NCI-H1092 treated with DMSO at 0.1 percent for 48 hours (cell line): ENCODE measurements around the gene GABARAP.
"Not testable (repeated sequence)": the region's sequence is repeated elsewhere in the genome, so short reads cannot be mapped to it uniquely, and the experiment has no call there.

Experiments used
- DNase-seq: peaks from one replicate; lab custom pipeline; 2025; lab: John Stamatoyannopoulos, UW

The GABARAP gene

GRCh38 chr17:7260651-7261378, 18.6 kb upstream of the GABARAP start:
- no peak for DNase-seq

GRCh38 chr17:7260151-7260550, 17.9 kb upstream of the GABARAP start:
- no peak for DNase-seq

- no peak for DNase-seq
These were observed 17.3 kb upstream of the GABARAP start for GRCh38 chr17:7259555-7259889.

DNA sequence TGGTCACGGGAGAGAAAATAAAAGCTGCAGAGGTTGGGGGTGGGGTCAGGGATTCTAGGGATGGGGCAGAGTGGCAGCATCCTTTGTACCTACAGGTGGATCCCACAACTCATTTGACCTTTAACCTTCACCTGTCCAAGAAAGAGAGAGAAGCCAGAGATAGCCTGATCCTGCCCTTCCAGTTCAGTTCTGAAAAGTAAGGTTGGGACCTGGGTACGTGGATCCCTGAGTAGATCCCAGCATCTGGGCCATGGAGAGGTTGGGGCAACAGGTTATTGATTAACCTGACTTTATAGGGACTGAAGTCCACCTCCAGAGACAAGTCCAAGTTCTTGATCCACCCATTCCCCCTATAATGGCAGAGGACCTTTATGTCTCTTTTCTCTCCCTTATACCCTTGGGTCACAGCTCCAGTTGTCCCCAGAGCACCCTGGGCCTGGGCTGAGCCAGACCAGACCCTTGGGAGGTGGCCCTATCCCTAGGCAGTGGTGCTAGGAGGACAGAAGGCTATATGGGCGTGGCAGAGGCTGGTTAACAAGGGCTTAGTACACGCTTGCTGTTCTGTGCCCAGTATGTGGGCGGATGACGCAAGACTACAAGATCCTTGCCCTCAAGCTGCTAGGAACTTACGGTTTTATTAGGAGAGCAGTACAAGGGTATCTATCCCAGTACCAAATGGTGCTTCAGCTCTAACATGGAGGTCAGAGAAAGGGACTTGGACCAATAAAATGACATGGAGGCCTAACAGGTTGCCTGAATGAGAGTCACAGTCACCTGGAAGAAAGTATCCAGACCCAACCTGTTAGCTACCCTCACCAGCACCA, 16.7 kb upstream of the GABARAP start:
- DNase-seq = no peak

DNA sequence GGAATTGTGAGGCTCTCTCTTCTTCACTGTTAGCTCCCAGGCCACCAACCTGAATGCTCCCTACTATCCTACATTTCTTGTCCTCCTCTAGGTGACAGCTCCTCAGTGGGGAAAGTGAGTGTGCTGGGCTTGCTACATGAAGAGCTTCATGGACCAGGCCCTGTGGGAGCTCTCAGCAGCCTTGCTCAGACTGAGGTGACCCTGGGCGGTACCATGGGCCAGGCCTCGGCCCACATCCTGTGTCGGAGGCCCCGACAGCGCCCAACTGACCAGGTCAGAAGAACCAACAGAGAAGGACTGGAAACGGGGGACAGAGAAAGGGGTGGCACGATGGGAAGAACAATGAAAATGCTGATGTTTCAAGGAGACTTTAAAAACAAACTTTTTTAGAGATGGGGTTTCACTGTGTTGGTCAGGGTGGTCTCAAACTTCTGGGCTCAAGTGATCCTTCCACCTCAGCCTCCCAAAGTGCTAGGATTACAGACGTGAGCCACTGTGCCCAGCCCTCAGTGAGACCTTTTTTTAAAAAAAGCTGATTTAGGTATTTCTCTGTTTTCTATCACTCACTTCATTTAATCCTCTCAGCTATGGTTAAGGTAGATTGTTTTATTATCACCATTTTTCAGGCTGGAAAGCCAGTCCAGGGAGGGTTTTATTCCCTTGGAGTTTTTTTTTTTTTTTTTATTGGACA, 14.7 kb upstream of the GABARAP start:
- DNase-seq = no peak

DNA sequence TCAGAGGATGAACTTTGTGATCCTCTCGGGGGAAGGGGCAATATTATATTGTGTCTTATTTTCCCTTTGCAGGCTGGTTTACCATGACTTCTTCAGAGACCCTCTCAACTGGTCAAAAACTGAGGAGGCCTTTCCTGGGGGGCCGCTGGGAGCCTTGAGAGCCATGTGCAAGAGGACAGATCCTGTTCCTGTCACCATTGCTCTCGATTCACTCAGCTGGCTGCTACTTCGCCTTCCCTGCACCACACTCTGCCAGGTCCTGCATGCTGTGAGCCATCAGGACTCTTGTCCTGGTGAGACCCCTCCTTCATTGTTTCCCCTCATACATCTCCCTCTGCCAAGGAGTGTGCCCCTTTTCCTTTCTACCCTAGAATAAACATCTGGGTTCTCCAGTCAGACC, 12.3 kb upstream of the GABARAP start:
- no peak for DNase-seq

DNA sequence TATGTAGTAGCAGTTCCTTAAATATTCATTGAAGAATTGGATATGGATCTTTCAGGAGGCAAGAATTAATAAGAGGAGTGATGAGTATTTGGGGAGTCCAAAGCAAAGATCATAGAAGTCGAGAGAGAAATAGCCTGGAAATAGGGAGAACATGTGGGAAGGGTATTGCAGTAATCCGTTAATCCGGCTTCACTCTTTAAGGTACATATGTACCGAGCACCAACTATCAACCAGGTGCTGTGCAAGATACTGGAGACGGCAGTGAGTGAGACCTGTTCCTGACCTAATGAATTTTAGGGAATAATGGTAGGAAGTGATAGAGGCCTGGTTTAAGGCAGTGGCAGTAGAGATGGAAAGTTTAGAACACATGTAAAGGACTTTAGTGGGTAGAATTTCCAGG, 10.8 kb upstream of the GABARAP start:
- no peak for DNase-seq

- DNase-seq = peak; percentile 95
These were observed 10.2 kb upstream of the GABARAP start, which contains the start of gene ELP5 for GRCh38 chr17:7252176-7253043. TSS of gene ELP5 (plus strand) at chr17:7252215. CDS start at chr17:7252551, 336 bp downstream.

- DNase-seq = peak; percentile 98
These were observed 9.5 kb upstream of the GABARAP start, which contains the start of gene CTDNEP1 for GRCh38 chr17:7251661-7252175. TSS of gene CTDNEP1 (minus strand) at chr17:7251734. CDS start at chr17:7251296, 438 bp downstream.

DNA sequence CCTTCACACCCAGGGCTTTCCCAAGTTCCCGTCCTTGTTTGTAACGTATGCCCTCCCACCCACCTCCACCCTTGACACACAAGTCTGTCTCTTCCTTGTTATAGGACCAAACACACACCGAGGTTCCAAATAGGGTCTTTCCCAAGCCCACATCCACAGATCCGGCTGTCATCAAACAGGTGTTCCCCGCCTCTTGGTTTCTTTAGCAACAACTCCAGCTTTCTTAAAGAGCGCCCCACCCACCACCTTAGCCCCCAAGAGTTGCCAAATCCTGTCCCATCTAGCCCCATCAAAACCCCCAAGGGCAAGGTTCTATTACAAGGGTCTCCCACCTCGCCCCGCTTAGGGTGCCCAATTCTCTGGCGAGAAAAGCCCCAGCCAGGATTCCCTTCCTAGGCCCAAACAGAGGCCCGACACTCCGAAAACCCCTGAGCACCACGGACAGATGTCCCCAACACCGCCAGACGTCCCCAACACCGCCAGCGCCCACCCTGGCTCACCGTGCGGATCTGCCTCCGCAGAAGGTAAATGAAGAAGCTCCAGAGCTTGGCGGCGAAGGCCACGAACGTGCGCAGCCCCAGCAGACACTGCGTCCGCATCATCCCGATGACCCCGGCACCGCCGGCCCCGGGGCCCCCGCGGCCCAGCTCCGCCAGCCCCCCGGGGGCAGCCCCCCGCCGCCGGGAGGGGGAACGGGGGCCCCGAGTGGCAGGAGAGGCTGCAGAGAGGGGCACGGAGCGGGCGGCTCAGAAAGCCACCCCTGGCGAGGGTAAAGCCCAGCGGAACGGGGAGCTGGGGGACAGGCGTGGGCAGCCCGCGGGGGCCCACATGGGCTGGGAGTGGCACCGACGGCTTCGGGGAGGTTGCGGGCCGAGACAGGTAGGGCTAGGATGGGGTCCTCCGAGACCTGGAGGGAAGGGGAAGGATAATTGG, 8.7 kb upstream of the GABARAP start:
- no peak for DNase-seq

- DNase-seq = no peak
These were observed 7.6 kb upstream of the GABARAP start for GRCh38 chr17:7249830-7250229.

GRCh38 chr17:7249214-7249613, 7.0 kb upstream of the GABARAP start:
- DNase-seq = no peak

DNA sequence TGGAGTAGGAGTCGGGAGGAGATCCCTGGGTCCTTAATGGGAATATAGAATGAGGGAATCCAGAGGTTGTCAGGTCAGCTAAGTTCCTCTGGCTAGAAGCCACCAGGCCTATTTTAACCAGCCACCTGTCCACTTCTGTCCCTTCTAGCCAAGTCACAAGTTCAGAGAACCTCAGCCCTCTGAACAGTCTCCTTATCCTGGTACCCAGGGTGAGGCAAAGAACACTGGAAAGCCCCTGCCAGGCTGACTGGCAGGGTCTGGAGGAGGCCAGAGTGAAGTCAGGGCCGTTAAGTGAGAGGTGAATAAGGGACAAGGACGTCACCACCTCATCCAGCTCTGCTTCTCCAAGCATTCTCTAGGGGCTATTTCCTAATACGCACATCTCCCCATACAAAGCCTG, 6.5 kb upstream of the GABARAP start:
- DNase-seq = no peak

DNA sequence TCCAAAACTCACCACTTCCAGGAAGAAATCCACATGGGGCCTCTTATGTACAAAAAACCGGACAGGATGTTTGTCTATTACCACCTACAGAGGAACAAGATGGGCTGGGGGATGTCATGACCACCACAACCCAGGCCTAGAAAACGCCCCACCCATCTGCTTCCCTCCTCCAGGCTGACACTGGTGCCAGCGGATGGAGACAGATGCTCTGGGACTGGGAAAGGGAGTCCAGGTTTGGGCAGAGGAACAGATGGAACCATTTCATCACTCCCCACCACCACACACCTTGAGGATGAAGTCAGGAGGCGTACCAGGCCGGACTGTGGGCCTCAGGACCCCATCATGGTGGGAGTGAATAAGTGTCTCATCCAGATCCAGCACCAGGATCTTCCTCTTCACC, 4.5 kb upstream of the GABARAP start:
- DNase-seq = no peak

DNA sequence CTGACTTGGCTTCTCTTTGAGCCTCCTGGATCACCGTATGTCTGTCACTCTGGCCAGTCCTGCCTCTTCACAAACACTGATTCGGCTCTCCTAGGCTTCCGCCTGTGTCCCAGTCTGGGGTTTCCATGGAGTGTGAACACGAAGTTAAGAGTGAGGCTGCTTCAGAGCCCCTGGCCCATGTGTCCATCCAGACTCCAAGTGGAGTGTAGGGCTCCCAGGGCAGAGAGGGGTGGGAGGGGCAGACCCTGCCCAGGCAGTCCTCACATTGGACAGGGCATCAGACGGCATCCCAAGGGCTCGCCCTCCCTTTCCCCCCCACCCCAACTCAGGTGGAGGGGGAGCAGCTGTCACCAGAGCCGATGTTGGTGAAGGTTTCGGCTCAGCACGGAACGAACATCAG, 1.6 kb upstream of the GABARAP start:
- DNase-seq = not testable (repeated sequence)

DNA sequence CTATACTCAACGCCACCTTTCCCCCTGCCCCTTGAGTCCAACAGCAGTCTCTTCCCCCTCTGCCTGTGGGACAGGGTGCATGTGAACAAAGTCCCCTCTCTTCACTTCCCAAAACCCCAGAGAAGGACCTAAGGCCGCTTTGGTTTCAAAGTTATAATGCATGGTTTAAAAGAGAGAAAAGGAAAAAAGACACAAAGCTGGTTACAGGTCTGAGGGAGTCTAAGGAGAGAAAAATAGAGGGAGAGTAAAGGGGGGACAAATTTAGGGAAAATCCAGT, 1.1 kb upstream of the GABARAP start:
- no peak for DNase-seq

DNA sequence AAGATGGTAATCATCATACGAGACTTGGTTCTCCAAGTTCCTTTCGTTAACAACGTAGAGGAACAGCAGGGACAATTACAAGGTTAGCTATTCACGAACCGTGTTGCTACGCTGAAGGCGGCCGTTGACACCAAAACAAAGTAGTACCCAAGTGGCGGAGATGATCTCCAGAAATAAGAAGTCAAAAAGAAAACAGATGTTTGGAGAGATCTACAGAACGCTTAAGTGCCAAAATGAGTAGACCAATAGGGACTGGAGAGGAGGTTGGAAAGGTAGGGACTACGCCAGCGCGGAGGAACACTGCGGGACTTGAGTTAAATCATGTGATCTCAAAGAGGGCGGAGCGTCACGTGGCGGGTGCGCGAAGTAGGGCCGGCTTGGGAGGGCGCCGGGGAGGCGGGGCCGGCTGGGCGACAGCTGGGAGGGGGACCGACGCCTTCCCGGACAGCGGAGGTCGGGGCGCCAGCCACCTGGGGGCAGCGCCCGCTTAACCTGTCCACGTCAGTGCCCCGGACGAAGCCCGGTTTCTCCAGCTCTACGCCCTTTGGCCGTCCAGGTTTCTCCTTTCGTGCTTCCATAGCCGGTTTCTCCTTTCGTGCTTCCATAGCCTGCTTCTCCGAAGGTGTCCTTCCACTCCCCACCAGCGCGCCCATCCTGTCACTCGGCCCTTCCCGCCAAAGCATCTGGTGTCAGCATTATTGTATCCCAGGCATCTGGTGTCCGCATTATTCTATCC, 636 bp upstream of the GABARAP start:
- peak; percentile 93 for DNase-seq

- no peak for DNase-seq
These were observed 1.0 kb downstream of the GABARAP start for GRCh38 chr17:7241090-7241733.

GRCh38 chr17:7240375-7240774, 1.9 kb downstream of the GABARAP start:
- DNase-seq = no peak
